ENCODE measurements around the gene PTPN18.

Gene PTPN18

DNA sequence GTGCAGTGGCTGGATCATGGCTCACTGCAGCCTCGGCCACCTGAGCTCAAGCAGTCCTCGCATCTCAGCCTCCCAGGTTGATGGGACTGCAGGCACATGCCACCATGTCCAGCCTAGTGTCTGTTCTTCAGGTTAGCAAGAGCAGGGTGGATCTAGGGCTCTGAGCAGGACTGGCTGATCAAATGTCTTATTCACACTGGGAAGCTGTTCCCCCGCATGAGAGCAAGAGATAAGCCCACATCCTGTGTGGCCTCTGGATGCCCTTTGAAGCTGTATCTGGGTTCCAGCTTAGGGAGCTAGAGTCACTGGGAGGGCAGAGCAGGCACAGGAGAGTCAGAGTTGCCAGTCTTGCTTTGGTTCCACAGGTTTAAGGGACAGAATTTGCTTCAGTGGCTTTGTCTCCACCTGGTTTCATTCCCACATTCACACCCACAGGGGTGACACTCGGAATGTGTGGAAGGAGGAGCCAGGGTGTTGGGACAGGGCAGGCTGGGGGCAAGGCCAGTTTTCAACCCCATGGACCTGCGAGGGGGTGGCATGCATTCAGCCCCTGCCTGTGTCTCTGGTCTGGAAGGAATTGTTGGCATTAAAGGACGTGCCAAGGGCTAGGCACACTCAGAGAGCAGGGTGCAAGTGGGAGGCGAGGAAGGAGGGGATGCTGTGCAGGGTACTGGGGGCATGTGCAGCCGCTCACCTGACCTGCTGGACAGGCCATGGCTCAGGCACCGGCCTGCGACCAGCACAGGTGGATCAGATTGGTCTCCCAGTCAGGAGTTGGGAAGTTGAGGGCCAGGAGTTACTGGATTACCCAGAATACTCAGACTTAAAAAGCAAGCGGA, 24.5 kb downstream of the PTPN18 start:
- no peak for DNase-seq (ENCODE audit: low read depth)
- no peak overlapping the region for H3K4me3 ChIP-seq (ENCODE audit: control insufficient read depth, low read depth, low read length)
- TF ChIP-seq, protein P1, sequence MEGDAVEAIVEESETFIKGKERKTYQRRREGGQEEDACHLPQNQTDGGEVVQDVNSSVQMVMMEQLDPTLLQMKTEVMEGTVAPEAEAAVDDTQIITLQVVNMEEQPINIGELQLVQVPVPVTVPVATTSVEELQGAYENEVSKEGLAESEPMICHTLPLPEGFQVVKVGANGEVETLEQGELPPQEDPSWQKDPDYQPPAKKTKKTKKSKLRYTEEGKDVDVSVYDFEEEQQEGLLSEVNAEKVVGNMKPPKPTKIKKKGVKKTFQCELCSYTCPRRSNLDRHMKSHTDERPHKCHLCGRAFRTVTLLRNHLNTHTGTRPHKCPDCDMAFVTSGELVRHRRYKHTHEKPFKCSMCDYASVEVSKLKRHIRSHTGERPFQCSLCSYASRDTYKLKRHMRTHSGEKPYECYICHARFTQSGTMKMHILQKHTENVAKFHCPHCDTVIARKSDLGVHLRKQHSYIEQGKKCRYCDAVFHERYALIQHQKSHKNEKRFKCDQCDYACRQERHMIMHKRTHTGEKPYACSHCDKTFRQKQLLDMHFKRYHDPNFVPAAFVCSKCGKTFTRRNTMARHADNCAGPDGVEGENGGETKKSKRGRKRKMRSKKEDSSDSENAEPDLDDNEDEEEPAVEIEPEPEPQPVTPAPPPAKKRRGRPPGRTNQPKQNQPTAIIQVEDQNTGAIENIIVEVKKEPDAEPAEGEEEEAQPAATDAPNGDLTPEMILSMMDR (conservative IDR thresholded peaks at IDR 0.05; ENCODE audit: control insufficient read depth, insufficient read depth, low read depth, low read length): no peak

DNA sequence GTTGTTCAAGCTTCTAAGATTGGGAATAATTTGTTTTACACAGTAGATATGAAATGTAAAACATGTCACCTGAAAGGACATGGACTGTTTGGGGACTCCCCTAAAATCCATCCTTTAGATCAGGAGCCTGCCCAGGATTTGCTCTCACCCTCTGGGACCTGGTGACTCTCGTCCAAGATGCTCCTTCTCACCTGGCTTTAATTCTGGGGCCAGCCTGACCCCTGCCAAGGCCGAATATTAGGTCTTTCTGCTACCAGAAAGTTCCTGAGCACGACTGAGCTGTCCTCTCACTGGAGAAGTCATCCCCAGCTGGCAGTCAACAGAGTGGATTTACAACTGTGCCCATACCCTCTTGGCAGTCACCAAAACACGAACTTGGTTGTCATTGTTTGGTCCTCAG, 25.3 kb downstream of the PTPN18 start:
- TF ChIP-seq, protein P1 (conservative IDR thresholded peaks at IDR 0.05; ENCODE audit: control insufficient read depth, insufficient read depth, low read depth, low read length): no peak
- no peak overlapping the region for H3K4me3 ChIP-seq (ENCODE audit: control insufficient read depth, low read depth, low read length)
- no peak for DNase-seq (ENCODE audit: low read depth)

DNA sequence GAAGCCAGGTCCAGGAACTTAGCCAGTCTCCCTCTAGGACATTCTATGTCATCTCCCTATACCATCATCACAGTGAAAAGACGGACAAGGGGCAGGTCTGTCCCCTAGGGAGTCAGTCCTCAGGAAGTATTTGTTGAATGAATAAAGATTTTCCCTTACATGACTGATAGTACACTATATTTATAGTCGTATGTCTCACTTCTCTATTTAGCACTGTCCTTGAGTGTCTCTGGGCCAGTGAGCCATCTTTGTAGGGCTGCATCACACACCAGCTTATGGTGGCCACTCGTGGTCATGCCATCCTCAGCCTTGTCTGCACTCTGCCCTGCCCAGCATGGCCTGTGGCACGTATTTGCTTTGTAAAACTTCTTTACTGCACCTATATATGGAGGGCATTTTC, 25.8 kb downstream of the PTPN18 start:
- H3K4me3 ChIP-seq (ENCODE audit: control insufficient read depth, low read depth, low read length): no peak overlapping the region
- no peak for DNase-seq (ENCODE audit: low read depth)
- TF ChIP-seq, protein P1 (conservative IDR thresholded peaks at IDR 0.05; ENCODE audit: control insufficient read depth, insufficient read depth, low read depth, low read length): no peak

DNA sequence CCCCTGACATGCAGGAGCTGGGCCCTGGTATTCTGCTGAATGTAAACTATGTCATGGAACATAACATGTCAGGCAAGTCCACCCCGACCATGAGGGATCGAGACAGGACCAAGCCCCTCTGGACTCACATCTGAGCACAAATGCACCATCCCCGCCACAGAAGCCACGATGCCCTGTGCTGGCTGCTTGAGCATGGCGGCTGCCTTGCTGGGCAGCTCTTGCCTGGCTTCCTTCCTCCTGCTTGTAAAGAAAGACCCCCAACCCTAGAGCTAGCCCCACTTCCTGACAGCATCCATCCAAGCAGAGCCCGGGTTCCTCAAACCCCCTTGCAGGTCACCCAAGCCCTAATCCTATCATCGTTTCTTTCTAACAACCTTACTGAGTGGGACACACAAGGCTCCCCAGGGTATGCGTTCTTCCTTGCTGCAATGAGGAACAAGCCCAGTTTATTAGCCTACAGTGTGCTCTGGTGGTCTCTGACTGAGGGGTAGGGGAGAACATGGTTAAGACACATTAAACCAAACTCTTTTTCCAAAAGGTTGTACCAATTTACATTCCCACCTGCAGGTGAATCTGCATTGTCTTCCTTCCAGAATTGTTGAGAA, 26.6 kb downstream of the PTPN18 start:
- H3K4me3 ChIP-seq (ENCODE audit: control insufficient read depth, low read depth, low read length): no peak overlapping the region
- TF ChIP-seq, protein P1 (conservative IDR thresholded peaks at IDR 0.05; ENCODE audit: control insufficient read depth, insufficient read depth, low read depth, low read length): no peak
- no peak for DNase-seq (ENCODE audit: low read depth)

DNA sequence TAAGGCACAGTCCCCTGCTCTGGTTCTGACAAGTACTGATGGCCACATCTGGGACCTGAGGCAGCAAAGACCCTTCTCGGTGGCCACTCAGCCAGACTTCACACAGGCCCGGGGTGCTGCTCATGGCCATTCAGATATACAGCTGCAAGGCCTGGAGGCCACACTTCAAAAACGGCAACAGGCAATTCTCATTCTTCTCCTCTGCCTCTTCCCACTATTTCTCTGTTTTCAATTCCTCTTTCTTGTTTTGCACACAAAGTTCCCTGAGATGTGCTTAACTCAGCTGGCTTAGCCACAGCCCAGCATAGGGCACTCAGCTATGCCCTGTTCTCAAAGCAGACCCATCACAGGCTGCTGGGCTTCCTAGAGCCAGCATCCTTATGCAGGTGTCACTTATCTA, 29.9 kb downstream of the PTPN18 start:
- no peak overlapping the region for H3K4me3 ChIP-seq (ENCODE audit: control insufficient read depth, low read depth, low read length)
- no peak for DNase-seq (ENCODE audit: low read depth)
- TF ChIP-seq, protein P1 (conservative IDR thresholded peaks at IDR 0.05; ENCODE audit: control insufficient read depth, insufficient read depth, low read depth, low read length): no peak

DNA sequence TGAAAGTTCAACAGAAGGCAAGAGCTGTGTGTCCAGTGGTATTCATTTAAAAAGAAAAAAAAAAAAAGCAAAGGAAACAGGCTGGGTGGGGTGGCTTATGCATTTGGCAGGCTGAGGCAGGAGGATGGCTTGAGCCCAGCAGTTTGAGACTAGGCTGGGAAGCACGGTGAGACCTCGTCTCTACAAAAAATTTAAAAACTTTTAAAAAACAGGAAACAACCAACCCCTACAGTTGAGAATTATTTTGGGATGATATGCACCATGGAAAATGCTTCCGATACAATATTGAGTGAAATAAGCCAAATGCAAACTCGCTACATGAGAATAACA, 31.2 kb downstream of the PTPN18 start:
- no peak for DNase-seq (ENCODE audit: low read depth)
- no peak overlapping the region for H3K4me3 ChIP-seq (ENCODE audit: control insufficient read depth, low read depth, low read length)
- TF ChIP-seq, protein P1 (conservative IDR thresholded peaks at IDR 0.05; ENCODE audit: control insufficient read depth, insufficient read depth, low read depth, low read length): no peak
